Peyer's patch (tissue), 4 donors: ENCODE measurements around the gene MADCAM1.

ENCODE experiments used
- CTCF ChIP-seq, 6 experiments: fragments of 450-650 bp in 4 of 6; fragments of 200-600 bp in 2 of 6; sonication (generic) in 1 of 6; IDR thresholded peaks; one replicate each; pipeline ENCODE4 v1.5.1; 2017 to 2019; ENCODE audit warnings: antibody characterized with exemption in 6 of 6, mild to moderate bottlenecking in 3 of 6, moderate library complexity in 1 of 6
- POLR2A ChIP-seq, 2 donors: fragments of 450-650 bp; IDR thresholded peaks; one replicate each; pipeline ENCODE4 v1.5.1; 2017; ENCODE audit warnings: antibody characterized with exemption in 2 of 2, mild to moderate bottlenecking in 2 of 2, moderate library complexity in 2 of 2

- TF ChIP-seq CTCF (IDR thresholded peaks at IDR 0.05) (no peak), POLR2A (IDR thresholded peaks at IDR 0.05) (no peak)
These were observed 11.8 kb upstream of the MADCAM1 start for GRCh38 chr19:484494-484893.
